ENCODE measurements around the gene PCYT2. TPM values are rescaled to one million over a fixed set of nuclear protein-coding genes. Genes with fewer than 3 reads are reported as not detected.
"Not testable (repeated sequence)": the region's sequence is repeated elsewhere in the genome, so short reads cannot be mapped to it uniquely, and the experiment has no call there.

Gene PCYT2
- total RNA-seq, 6 experiments from 2014 or later = 63.5 to 103 (median 89.3) TPM

DNA sequence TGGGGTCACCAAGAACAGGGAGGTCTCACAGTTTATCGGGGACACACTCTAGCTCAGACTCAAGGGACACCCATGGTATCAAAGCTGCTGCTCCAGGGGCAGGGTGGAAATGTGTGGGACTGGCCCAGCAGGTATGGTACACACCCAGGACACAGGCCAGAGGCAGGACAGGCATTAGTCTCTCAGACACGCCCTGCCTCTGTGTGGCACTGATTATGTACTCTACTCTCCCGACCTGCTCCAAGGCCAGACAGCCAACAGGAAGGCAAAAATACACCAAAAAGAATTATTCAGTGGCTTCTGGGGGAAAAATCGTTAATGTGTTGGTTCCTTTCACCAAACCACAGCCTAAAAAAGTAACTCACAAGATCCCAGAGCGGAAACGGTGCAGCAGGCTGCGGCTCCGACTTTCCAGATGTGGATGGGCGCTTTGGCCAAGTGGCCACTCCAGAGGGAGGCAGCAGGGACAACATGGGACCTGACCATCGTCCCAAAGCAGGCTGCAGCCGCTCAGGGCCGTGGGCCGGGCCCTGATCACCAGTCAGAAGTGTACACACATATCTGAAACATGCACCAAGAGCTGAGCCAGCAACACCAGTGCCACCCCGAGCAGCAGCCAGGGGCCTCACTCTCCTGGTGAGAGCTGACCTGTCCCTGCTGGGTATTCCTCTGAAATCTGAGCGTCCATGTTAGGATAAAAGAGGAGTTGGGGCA lies 7.8 kb upstream of the PCYT2 start:
- Histone ChIP-seq H3K4me3 (no peak overlapping the region), H3K27me3 (no peaks in the 10 kb centered on the region), H3K36me3 (peaks cover 0 to 24% (median 12%) of the 10 kb centered on the region in 4 donors), H3K4me1 (peaks cover 0 to 57% (median 24%) of the 10 kb centered on the region in 4 donors), H3K27ac (no peak overlapping the region), H3K9me3 (no peaks in the 10 kb centered on the region)
- ATAC-seq (peak in 1 of 4 donors; percentile 7), DNase-seq (no peak)
- intact Hi-C loops (cut with DNase I) = no loop called here
- 77% methylated on average over 8 of the region's 15 CpGs for WGBS (ENCODE audit: insufficient coverage, low coverage, low lambda C conversion rate, missing lambda C conversion rate)
- TF ChIP-seq CTCF (IDR thresholded peaks at IDR 0.05) = no peak

GRCh38 chr17:81918333-81918669 lies 7.1 kb upstream of the PCYT2 start:
- H3K27ac ChIP-seq = peak overlapping the region in 2 of 3 donors; percentile 44 to 60
- WGBS (ENCODE audit: insufficient coverage, low coverage, low lambda C conversion rate, missing lambda C conversion rate) = 12% methylated on average over 7 of the region's 9 CpGs
- peaks cover 0 to 31% (median 16%) of the 10 kb centered on the region in 4 donors for H3K36me3 ChIP-seq
- H3K27me3 ChIP-seq; H3K9me3 ChIP-seq; DNase-seq; intact Hi-C loops (cut with DNase I): not testable (repeated sequence)
- H3K4me3 ChIP-seq = peak overlapping the region in 2 of 3 donors; percentile 83 to 89
- peak; percentile 9 to 46 (median 28) for ATAC-seq
- H3K4me1 ChIP-seq = peaks cover 0 to 51% (median 24%) of the 10 kb centered on the region in 4 donors

DNA sequence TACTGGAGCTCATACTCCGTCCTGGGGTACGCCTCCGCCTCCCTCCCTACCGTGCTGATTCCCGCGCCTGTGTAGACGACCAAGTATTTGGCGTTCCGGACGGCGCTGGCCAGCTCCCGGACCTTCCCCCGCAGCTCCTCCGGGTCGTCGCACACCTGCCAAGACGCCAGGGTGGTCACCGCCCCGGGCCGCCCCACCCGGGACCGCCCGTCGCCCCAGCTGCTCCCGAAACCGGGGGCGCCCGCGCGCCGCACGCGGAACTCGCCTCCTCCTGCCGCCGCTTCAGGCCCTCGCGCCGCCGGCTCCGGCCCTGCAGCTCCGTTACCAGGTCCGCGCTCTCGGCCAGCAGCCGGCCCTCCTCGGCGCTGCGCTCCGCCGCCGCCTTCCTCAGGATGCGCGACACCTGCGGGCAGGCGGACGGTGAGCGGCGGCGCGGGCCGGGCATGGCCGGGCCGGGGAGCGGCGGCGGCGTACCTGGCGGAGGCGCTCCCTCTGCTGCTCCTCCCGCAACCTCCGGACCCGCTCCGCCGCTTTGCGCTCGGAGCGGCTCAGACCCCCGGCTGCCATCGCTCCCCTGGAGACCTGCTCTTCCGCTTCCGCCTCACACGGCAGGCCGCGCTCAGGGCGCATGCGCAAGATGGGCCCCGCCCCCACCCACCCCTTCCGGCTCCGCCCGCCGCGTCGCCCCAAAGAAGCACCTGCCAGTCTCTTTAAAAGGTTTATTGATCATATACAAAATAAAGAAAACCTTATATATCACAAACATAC lies 6.5 kb upstream of the PCYT2 start, which contains the start of gene SIRT7:
SIRT7 (minus strand) TSS at position 612 of the 768 bp plus-strand sequence; CDS start at position 567, 45 bp downstream.
- Histone ChIP-seq H3K36me3 (peaks cover 0 to 36% (median 17%) of the 10 kb centered on the region in 4 donors), H3K27ac (peak within 1 kb of the TSS in 2 of 3 donors; percentile 44 to 60), H3K4me3 (peak within 1 kb of the TSS; percentile 83 to 89 (median 87)), H3K9me3 (no peaks in the 10 kb centered on the region), H3K27me3 (no peaks in the 10 kb centered on the region), H3K4me1 (peaks cover 0 to 49% (median 20%) of the 10 kb centered on the region in 4 donors)
- TF ChIP-seq POLR2A (IDR thresholded peaks at IDR 0.05) (peak; percentile 64), CTCF (IDR thresholded peaks at IDR 0.05) (no peak)
- peak; percentile 68 to 83 (median 74) for ATAC-seq
- WGBS (ENCODE audit: insufficient coverage, low coverage, low lambda C conversion rate, missing lambda C conversion rate) = 2% methylated on average over 38 of the region's 94 CpGs
- intact Hi-C loops (cut with DNase I) = no loop called here
- DNase-seq = peak; percentile 81 to 86 (median 85)

GRCh38 chr17:81916234-81917001 lies 5.2 kb upstream of the PCYT2 start:
- ATAC-seq (no peak), DNase-seq (no peak)
- H3K27me3 ChIP-seq = no peaks in the 10 kb centered on the region
- H3K4me3 ChIP-seq = peak overlapping the region in 1 of 3 donors; percentile 89
- H3K4me1 ChIP-seq = peaks cover 0 to 44% (median 12%) of the 10 kb centered on the region in 4 donors
- H3K36me3 ChIP-seq = peaks cover 0 to 34% (median 12%) of the 10 kb centered on the region in 4 donors
- intact Hi-C loops (cut with DNase I) = no loop called here
- WGBS (ENCODE audit: insufficient coverage, low coverage, low lambda C conversion rate, missing lambda C conversion rate) = 57% methylated on average over 20 of the region's 21 CpGs
- H3K9me3 ChIP-seq = no peaks in the 10 kb centered on the region
- no peak overlapping the region for H3K27ac ChIP-seq
- TF ChIP-seq CTCF (IDR thresholded peaks at IDR 0.05) (no peak), POLR2A (IDR thresholded peaks at IDR 0.05) (peak; percentile 10)

Data from right lobe of liver (tissue), 6 donors.